ENCODE data around the gene PLXDC2.

The PLXDC2 gene

DNA sequence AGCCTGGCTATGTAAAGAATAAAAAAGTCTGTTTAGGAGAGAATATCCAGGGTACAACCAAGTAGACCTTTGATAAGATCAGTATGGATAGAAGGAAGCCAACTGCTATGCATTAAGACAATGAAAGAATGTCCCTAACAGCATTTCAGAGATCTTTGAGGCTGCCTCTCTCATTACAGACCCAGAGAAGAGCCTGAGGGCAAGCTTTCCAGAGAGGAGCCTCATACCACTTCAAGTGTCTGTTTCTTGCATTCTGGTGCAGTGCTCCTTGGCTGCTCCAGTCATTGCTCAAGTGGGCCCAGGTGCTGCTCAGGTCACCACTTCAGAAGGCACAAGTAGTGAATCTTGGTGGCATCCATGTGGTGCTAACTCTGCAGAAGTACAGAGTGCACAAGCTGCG lies 514.0 kb downstream of the PLXDC2 start:
- Mint-ChIP-seq H3K9me3 (peaks cover 10% of the 10 kb centered on the region), H3K36me3 (ENCODE audit: low read depth) (no peaks in the 10 kb centered on the region), H3K4me3 (no peak overlapping the region), H3K27me3 (no peaks in the 10 kb centered on the region), H3K27ac (no peak overlapping the region), H3K4me1 (ENCODE audit: low read depth) (no peaks in the 10 kb centered on the region)

DNA sequence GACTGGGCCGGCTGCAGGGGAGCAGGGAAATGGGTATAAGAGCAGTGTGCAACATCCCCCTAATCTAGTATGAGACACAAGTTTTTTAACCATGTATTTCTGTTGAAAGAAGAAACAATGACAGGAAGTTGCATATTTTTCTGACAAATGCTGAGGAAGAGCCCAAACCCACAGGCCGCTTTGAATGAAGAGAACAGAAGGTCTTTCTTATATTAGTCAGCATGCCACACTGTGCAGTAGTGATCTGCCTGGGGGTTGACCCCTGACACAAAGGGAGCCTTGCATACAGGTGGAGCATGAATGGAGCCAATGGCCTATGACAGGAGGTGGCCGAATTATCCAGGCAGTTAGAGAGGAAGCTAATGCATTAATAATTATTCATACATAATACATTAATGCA lies 518.3 kb downstream of the PLXDC2 start:
- no peaks in the 10 kb centered on the region for H3K27me3 Mint-ChIP-seq

More for the DNA sequence above, 518.3 kb downstream of the PLXDC2 start:
- H3K4me1 Mint-ChIP-seq (ENCODE audit: low read depth): no peaks in the 10 kb centered on the region
- no peak overlapping the region for H3K27ac Mint-ChIP-seq
- no peaks in the 10 kb centered on the region for H3K36me3 Mint-ChIP-seq (ENCODE audit: low read depth)
- H3K4me3 Mint-ChIP-seq: no peak overlapping the region
- H3K9me3 Mint-ChIP-seq: peaks cover 12% of the 10 kb centered on the region
